ENCODE results near the gene CA6.
"Not testable (repeated sequence)": the region's sequence is repeated elsewhere in the genome, so short reads cannot be mapped to it uniquely, and the experiment has no call there.

The CA6 gene

DNA sequence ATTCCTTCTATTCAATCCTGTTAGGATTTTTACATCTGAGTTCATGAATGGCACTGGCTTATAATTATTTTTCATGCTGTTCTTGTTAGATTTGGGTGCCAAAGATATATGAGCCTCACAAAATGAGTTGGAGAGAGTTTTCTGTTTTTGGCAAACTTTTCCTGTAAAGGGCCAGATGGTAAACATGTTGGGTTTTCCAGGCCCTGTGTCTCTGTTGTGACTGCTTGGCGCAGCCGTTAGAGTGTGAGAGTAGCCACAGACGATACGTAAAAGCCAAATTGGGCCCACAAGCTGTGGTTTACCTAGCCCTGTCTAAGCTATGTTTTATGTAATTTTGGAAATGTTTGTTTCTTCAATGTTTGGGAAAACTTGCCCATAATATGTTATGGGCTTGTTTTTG is 15.6 kb upstream of the CA6 start:
- DNase-seq = no peak

DNA sequence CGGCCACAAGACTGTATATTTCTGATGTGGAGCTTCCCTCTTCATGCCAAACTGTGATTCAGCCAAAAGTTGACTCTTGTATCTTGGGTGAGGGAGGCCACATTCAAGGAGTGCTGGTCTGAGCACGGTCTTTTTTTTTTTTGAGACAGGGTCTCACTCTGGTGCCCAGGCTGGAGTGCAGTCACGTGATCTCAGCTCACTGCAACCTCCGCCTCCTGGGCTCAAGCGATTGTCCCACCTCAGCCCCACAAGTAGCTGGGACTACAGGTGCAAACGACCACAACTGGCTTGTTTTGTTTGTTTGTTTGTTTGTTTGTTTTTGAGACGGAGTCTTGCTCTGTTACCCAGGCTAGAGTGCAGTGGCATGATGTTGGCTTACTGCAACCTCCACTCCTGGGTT is 8.6 kb upstream of the CA6 start:
- DNase-seq = not testable (repeated sequence)

DNA sequence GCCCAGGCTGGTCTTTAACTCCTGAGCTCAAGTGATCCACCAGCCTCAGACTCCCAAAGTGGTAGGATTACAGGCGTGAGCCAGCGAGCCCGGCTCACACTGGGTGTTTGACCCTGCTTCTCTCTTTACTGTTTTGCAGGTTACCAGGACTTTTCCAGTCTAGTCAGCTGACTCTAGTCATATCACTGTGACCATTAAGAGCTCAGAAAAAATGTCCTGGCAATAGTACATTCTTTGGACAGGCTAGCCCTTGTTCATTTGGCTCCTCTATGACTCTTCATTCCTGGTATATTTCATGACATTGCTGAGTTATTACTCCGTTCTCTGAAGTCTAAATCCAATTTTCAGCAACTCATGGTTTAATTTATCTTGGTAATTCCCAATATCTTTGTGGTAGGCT is 8.0 kb upstream of the CA6 start:
- DNase-seq = no peak

DNA sequence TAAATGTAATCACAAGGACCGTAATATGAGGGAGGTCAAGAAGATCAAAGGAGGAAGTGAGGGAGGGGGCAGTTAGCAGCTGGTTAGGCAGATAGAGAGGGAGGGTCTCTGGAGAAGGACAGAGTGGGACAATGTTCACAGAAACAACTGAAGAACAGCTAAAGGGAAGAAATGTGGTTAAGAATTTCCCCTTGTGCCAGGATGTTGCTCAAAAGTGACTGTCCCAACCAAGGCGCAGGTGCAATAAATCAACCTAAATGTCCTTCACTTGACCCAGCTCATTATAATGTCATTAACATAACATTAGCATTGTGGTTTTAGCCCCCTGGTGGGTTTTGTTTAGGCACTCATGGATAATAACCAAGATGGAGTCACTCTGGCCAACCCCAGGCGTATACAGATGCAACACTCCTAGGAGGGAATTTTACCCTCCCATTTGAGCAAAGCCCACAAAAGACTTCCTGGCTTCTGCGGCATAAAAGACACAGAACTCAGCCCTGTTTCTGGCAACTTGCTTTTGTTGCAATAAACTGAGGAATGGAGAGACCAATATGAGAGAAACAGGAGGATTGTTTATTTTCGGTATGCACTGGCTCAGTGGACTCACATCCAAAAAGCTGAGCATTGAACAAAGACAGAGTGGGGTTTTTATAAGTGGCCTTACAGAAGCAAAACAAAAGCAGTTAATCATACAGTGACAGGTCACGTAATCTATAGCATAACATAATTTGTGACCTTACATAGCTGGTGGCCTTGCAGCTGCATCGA is 7.3 kb upstream of the CA6 start:
- DNase-seq = peak in 1 of 2 experiments; percentile 26

DNA sequence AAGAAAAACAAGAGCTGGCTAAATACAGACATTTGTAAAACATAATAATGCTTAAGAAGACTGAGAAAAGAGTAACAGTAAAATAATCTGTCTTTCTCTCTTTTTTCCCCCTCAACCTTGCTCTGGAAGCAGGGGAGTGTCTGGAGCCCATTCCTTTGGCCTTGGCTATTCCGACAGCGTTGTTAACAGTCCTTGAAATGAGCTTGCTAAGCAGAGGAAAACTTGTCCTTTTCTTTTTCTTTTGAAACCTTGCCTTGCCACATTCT is 6.7 kb upstream of the CA6 start:
- DNase-seq = no peak

DNA sequence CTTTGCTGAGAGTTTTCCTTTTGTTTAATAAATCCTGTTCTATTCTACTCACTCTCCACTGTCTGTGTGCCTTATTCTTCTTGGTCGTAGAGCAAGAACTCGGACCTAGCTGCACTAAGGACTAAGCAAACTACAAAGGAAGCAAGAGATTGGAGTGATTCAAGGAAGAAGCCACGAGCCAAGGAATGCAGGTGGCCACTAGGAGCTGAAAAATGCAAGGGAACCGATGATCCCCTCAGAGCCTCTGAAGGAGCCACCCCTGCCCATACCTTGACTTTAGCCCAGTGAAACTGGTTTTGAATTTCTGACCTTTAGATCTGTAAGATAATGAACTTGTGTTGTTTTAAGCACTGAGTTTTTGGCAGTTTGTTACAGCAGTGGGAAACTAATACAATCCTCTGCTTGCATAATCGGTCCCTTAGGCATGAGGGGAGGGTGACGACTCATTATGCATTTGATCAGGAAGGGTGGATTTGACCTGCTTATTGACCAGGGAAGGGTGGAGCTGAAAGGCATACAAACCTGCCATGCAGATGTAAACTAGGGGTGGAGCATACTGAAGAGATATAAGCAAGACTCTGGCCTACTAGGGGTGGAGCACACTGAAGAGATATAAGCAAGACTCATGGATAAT is 6.2 kb upstream of the CA6 start:
- DNase-seq = no peak

DNA sequence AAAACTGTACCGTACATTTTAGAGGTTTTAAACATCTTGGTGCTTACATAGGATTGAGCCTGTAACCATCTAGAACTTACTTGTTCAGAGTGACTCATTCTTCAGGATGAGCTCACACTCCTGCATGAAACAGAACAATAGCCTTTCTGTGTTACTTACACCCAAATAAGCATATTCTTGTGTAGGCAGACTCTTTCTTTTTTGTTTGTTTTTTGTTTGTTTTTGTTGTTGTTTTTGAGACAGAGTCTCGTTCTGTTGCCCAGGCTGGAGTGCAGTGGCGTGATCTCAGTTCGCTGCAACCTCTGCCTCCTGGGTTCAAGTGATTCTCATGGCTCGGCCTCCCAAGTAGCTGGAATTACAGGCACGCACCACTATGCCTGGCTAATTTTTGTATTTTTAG is 3.8 kb upstream of the CA6 start:
- no peak for DNase-seq

DNA sequence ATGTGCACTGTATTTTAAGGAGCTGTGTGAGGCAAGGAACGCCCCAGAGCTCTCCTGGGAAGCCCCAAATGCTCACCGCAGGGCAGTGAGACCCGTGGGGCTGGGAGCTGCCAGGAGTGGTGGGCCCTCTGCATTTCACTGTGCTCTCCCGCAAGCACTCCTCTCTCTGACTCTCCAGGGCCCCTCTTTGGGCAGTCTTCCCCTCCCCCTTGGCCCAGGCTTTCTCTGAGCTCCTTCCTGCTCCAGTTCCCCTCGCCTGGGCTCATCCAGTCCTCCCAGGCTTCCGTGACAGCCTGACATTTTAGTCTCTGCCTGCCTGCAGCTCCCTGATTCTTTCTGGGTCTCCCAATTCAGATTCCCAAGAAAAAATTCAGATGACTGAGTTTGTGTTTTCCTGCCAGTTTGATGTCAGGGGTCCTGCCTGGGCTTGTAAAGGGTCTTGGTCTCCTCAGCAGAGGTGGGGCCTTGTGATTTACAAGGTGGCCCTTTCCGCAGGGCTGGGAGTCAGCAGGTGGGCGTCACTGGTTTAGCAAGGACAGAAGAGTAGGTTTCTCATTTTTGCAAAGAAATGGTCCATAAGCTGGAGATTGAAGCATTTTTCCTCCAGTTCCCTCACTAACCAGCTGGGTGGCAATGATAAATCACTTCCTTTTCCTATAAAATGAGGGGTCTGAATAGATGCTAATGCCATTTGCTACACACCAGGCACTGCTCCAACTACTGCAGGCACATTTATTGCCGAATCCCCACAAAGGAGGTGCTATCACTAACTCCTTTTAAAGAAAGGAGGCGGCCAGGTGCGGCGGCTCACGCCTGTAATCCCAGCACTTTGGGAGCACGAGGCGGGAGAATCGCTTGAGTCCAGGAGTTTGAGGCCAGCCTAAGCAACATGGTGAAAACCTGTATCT is 1.9 kb upstream of the CA6 start:
- DNase-seq = no peak

DNA sequence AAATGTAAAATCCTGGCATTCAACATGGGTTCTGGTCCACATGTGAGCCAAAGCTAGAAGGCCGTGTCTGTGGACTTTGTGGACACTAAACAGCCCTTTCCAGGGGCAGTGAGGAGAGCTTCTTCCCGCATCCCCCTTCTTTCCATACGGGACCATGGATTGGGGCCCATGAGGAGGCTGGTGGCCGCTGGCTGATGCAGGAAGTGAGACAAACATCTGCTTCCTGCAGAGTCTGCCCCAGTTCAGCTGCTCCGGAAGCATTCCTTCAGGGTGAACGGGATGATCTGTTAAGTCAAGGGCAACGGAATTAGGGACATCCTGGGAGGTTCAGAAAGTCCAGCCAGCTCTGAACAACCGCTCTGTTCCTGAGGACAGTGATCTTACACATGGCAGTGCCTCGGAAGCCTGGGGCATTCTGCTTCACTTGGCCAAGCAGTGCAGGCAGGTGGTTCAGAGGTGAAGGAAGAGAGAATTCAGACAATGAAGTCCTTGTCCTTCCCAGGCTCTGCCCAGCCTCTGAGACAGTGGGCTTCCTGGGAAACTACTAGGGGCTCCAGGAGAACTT is 1.5 kb downstream of the CA6 start:
- DNase-seq = no peak

DNA sequence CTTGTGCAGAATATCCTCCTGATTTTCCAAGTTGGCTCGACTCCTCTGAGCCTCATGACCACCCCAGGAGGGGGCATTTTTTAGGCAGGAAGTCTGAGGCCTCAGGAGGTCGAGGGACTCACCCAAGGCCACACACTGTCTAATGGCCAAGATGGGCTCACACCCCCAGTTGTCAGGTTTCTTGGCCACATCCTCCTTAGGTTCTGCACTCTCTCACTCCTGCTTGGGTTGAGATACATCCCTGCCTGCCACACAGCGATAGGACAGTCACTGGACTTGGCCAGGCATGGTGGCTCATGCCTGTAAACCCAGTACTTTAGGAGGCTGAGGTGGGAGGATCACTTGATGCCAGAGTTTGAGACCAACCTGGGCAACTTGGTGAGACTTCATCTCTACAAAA is 4.6 kb downstream of the CA6 start:
- DNase-seq = no peak

DNA sequence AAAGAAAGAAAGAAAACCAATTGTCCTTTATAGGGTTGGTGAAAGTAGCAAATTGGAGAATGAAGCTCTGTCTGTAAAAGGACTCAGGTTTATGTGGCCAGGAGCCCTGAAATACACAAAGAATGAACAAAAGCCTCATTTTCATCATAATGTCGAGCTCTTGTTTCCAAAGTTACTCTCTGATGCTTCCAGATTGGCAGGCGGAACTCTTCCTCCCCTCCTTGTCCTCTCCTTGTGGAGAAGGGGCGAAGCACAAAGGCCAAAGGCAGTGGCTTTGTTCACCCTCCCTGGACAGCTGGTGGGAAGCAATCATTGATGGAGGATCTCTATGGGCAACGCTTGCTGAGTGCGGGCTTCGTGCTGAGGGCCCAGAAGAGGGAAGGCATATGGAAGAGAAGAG is 5.6 kb downstream of the CA6 start:
- DNase-seq = no peak

DNA sequence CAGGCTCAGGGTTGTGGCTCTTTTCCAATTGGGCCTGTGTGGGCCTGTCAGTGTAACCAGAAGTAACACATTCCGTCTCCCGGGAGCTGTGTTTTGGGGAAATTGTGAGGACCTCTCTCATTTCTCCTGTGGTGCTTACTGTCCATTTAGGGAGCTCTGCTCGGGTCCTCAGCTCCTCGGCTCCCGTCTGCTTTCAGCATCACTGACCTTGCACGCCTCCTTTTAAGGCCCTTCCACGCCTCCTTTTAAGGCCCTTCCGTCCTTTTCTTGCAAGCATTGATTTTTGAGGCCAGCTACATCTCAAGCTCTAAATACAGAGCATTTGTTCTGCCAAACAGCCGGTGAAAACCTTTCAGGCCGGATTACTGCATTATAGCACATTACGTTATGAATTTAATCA is 9.7 kb downstream of the CA6 start:
- no peak for DNase-seq

DNA sequence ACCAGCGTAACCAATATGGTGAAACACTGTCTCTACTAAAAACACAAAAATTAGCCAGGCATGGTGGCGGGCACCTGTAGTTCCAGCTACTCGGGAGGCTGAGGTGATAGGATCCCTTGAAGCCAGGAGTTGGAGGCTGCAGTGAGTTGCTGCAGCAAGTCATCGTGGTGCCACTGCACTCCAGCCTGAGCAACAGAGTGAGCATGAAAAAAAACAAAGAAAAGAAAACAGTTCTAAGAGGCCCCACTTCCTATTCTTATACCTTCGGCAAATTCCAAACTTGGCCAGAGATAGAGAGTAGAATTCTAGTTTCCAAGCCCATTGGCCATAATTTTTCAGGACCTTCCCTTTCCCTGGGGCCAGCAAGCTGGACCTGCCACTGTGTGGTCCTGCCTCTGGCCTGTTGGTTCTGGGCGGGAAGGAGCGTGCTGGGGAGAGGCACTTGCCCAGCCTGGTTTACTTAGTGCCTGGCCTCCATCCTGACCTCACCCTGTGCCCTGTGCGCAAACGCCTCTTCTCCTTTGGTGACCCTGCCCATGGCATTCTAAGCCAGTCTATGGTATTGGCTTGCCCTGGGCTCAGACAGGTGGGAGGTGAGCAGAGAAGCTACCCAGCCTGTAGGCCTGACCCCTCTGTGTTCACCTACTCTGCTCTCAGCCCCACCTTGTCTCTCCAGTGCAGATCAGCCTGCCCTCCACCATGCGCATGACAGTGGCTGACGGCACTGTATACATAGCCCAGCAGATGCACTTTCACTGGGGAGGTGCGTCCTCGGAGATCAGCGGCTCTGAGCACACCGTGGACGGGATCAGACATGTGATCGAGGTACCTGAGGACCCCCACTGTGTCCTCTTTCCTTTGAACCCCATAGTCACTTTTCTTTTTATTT is 11.0 kb downstream of the CA6 start:
- DNase-seq = no peak

DNA sequence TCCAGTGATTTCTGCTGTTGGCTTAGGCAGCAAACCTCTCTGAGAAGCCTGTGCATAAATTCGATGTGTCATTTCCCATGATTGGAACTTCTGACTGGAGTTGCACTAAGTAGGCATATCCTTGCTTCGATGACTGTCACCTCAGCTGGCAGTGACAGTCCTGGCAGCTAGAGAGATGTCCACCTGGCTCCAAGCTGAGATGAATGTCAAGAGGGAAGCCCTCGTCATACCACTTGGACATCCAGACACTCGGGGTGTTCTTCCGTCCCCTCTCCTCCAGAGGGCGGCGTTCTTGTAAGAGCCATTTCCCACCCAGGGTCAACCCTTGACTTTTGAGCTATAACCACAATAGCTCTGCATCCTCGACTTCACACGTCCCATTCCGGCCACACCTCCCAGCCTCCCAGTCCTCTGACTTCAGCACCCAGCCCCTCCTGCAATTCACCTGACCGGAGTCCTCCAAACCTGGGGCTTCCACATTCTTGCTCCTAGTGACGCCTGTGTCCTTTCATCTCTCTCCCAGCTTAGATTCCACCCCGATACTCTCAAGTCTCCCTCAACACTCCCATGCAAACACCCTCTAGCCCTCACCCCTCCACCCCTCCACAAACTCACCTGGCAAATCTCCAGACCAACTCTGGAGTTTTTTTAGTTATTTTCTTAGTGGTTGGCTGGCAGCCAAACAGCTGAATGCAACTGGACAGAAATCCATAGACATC is 17.3 kb downstream of the CA6 start:
- peak; percentile 62 to 70 for DNase-seq

DNA sequence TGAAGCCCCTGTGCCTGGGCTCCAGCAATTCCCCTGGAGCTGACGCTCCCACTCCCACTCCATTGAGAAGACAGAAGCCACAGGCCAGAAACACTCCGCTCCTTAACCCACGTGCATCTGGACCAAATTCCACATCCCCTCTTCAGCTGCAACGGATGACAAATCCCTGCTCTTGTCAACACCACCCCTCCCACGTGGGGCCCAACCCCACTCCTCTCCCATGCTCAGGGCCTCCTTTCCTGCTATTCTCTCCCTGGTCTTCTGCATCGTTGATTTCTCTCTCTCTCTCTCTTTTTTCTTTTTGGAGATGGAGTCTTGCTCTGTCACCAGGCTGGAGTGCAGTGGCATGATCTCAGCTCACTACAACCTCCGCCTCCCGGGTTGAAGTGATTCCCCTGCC is 18.3 kb downstream of the CA6 start:
- no peak for DNase-seq

DNA sequence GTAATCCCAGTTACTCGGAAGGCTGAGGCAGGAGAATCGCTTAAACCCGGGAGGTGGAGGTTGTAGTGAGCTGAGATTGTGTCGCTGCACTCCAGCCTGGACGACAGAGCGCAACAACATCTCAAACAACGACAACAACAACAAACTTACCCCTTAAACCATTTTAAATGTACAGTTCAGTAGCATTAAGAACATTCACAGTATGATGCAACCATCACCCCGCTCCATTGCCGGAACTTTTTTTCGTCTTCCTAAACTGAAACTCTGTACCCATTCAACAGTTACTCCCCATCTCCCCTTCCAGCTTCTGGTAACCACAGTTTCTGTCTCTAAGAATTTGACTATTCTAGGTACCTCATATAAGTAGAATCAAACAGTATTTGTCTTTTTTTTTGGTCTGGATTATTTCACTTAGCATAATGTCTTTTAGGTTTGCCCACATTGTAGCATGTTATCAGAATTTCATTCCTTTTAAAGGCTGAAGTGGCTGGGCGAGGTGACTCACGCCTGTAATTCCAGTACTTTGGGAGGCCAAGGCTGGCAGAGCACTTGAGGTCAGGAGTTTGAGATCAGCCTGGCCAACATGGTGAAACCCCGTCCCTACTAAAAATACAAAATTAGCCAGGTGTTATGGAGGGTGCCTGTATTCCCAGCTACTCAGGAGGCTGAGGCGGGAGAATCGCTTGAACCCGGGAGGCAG is 19.6 kb downstream of the CA6 start:
- DNase-seq = no peak

DNA sequence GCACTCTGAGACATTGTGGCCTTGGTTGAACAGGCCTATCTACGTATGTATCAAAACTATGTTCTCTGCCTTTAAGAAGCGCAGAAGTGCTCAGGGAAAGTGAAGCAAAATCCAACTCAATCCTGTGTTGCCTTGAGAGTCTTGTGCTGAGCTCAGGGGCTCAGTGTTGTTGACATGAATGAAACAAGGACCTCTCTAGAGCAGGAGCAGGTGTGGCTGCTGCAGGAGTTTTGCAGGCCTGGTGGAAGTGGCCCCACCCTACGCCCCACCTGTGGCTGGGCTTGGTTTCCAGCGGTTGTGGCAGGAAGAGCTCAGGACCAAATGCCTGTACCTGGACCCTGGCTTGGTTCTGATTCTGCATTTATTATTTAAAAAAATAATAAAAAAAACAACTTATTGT is 20.9 kb downstream of the CA6 start:
- no peak for DNase-seq

DNA sequence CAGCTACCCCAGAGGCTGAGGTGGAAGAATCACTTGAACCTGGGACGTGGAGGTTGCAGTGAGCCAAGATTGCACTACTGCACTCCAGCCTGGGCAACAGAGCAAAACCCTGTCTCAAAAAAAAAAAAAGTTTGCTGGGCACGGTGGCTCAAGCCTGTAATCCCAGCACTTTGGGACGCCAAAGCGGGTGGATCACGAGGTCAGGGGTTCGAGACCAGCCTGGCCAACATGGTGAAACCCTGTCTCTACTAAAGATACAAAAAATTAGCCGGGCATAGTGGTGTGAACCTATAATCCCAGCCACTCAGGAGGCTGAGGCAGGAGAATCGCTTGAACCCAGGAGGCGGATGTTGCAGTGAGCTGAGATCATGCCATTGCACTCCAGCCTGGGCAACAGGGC is 23.2 kb downstream of the CA6 start:
- not testable (repeated sequence) for DNase-seq

DNA sequence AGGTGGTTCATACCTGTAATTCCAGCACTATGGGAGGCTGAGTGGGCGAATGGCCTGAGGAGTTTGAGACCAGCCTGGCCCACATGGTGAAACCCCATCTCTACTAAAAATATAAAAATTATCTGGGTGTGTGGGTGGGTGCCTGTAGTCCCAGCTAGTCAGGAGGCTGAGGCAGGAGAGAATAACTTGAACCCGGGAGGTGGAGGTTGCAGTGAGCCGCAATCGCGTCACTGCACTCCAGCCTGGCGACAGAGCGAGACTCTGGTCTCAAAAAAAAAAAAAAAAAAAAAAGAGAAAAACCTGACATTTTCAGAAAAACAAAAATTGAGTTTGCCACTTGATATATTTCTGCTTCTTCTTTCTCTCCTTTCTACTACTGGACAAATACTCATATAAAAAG is 24.3 kb downstream of the CA6 start:
- no peak for DNase-seq

DNA sequence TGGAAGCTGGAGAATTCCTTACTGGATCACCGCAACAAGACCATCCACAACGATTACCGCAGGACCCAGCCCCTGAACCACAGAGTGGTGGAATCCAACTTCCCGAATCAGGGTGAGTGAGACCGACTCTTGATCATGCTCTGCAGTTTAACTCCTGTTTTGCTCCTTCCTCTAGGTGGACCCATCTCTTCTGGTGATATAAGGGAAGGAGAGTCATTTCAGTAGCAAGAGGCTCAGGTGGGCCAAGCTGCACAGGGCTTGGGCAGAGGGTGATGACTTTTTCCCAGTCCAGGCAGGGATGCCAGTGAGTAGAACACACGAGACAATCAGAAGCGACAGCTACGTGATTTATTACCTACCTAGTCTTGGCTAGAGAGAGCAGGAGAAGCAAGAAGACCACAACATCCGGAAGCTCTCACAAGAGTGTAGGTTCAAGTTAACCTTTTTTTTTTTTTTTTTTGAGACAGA is 25.2 kb downstream of the CA6 start:
- DNase-seq = no peak

DNA sequence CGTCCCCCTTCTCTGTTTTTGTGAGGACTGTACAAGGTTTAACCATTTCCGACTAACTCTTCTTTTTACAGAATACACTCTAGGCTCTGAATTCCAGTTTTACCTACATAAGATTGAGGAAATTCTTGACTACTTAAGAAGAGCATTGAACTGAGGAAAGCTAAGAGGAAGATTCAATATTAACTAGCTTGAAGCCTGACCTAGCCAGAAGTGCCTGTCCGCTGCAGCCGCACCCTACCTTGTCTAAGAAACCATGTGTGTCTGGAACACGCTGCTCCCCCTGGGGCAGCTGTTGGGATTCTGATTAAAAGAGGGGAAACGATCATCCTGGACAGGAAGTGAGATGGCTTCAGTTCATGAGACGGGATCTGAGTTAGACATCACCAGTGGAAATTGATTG is 28.9 kb downstream of the CA6 start:
- no peak for DNase-seq
